Thyroid gland (tissue), 4 donors: ENCODE measurements around the gene DNAH17.

Experiments
- POLR2A ChIP-seq, 2 donors: fragments of 450-650 bp; IDR thresholded peaks; one replicate each; pipeline ENCODE4 v1.6.1; 2017; ENCODE audit warnings: antibody characterized with exemption in 2 of 2, mild to moderate bottlenecking in 2 of 2, moderate library complexity in 1 of 2
- TF ChIP-seq, protein P1 (sequence below), 6 experiments: fragments of 200-600 bp in 3 of 6; fragments of 450-650 bp in 3 of 6; sonication (generic) in 3 of 6; IDR thresholded peaks; one replicate each; pipeline ENCODE4 v1.5.1; 2016 to 2019; ENCODE audit warnings: antibody characterized with exemption in 6 of 6, mild to moderate bottlenecking in 2 of 6, inconsistent platforms in 1 of 6, moderate library complexity in 1 of 6

DNA sequence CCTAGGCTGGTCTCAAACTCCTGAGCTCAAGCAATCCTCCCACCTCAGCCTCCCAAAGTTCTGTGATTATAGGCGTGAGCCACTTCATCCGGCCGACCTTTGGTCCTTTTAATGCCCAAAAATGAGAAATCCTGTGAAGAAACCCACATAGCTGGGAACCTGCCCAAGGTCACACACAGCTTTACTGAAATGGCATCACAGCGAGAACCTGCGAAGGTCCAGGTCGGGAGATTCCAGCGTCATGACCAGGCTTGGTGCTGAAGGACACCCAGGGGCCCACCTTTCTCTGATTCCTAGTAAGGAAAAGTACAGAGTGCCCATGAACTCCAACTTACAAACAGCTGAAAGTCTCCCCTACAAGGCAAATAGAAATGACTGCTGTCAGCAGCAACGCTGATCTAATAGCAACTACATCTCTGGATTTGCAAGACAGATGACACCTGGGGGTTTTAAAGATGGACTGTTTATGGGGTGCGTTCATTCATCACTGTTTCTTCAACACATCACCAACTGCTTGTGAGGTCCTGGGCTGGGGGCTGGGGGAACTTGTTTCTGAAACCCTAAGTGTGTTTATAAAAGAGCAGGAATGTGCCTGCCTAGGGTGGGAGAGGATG, 24.5 kb upstream of the DNAH17 start:
- no peak for TF ChIP-seq POLR2A (IDR thresholded peaks at IDR 0.05)
- TF ChIP-seq, protein P1, sequence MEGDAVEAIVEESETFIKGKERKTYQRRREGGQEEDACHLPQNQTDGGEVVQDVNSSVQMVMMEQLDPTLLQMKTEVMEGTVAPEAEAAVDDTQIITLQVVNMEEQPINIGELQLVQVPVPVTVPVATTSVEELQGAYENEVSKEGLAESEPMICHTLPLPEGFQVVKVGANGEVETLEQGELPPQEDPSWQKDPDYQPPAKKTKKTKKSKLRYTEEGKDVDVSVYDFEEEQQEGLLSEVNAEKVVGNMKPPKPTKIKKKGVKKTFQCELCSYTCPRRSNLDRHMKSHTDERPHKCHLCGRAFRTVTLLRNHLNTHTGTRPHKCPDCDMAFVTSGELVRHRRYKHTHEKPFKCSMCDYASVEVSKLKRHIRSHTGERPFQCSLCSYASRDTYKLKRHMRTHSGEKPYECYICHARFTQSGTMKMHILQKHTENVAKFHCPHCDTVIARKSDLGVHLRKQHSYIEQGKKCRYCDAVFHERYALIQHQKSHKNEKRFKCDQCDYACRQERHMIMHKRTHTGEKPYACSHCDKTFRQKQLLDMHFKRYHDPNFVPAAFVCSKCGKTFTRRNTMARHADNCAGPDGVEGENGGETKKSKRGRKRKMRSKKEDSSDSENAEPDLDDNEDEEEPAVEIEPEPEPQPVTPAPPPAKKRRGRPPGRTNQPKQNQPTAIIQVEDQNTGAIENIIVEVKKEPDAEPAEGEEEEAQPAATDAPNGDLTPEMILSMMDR (IDR thresholded peaks at IDR 0.05) = no peak
